IMR-90 (cell line): Measurements from ENCODE around the gene CDH2. TPM values are rescaled to one million over a fixed set of nuclear protein-coding genes. Genes with fewer than 3 reads are reported as not detected.
A peak's percentile ranks its signal among the peaks of the same experiment; 100 is the strongest.

Source experiments
- ATAC-seq: fragments of 200-7000 bp; cut with Tn5 transposase; 2 replicates; pipeline ENCODE4 v1.9.1; 2020; ENCODE audit warnings: low read depth, mild to moderate bottlenecking, moderate library complexity
- BruUV-seq: library from RNA; stranded (reverse); fragments of 400-500 nt; replicated peaks from 2 replicates; lab custom pipeline; 2021; lab: Mats Ljungman, UMichigan
- CTCF ChIA-PET: fragments of 300-600 bp; formaldehyde crosslinking; extraction: SDS; loops from one replicate; lab custom pipeline; 2021; ENCODE audit warnings: antibody characterized with exemption; lab: Yijun Ruan, JAX
- POLR2A ChIA-PET: fragments of 300-600 bp; sonication (Branson Sonifier 250); formaldehyde crosslinking; loops from one replicate; lab custom pipeline; 2022; ENCODE audit warnings: antibody characterized with exemption; ENCODE audit not compliant: unreplicated experiment; lab: Charles Lee
- DNase-seq: peaks from one replicate; pipeline ENCODE4 v3.0.0; 2013
- H2AFZ ChIP-seq: replicated peaks from 2 replicates; pipeline ENCODE3; 2013; ENCODE audit warnings: low read length, mild to moderate bottlenecking; ENCODE audit not compliant: poor library complexity
- H2AK5ac ChIP-seq: 2 replicates; pipeline ENCODE4 v1.6.1; 2013; ENCODE audit warnings: low read depth, low read length, inconsistent platforms
- H2AK9ac ChIP-seq: replicated peaks from 2 replicates; pipeline ENCODE3; 2013; ENCODE audit warnings: mild to moderate bottlenecking, low read depth, low read length, moderate library complexity; ENCODE audit not compliant: poor library complexity
- H2BK120ac ChIP-seq: 2 replicates; pipeline ENCODE4 v1.6.1; 2013; ENCODE audit warnings: low read depth, low read length, inconsistent platforms
- H2BK15ac ChIP-seq: 3 replicates; pipeline ENCODE4 v1.6.1; 2013; ENCODE audit warnings: low read depth, low read length, inconsistent platforms
- H2BK20ac ChIP-seq: 2 replicates; pipeline ENCODE4 v1.6.1; 2013; ENCODE audit warnings: low read depth, mild to moderate bottlenecking, inconsistent platforms, low read length, moderate library complexity
- H2BK5ac ChIP-seq: 2 replicates; pipeline ENCODE4 v1.6.1; 2013; ENCODE audit warnings: mild to moderate bottlenecking, low read depth, low read length, inconsistent platforms; ENCODE audit not compliant: poor library complexity, severe bottlenecking
- H3K14ac ChIP-seq: replicated peaks from 2 replicates; pipeline ENCODE4 v1.6.1; 2013; ENCODE audit warnings: low read depth, low read length, inconsistent platforms
- H3K18ac ChIP-seq: 2 replicates; pipeline ENCODE4 v1.6.1; 2013; ENCODE audit warnings: low read depth, low read length, control low read depth
- H3K23ac ChIP-seq: 2 replicates; pipeline ENCODE4 v1.6.1; 2013; ENCODE audit warnings: low read depth, low read length, inconsistent platforms
- H3K27ac ChIP-seq: 2 replicates; pipeline ENCODE4 v1.5.1; 2013; ENCODE audit warnings: mild to moderate bottlenecking, control low read depth, low read length; ENCODE audit not compliant: insufficient read depth
- H3K27me3 ChIP-seq: 2 replicates; pipeline ENCODE4 v1.6.1; 2013; ENCODE audit warnings: low read length; ENCODE audit not compliant: control insufficient read depth, insufficient read depth
- H3K36me3 ChIP-seq: 2 replicates; pipeline ENCODE4 v1.6.1; 2013; ENCODE audit warnings: low read length, mixed read lengths; ENCODE audit not compliant: control insufficient read depth, insufficient read depth
- H3K4ac ChIP-seq: 2 replicates; pipeline ENCODE4 v1.6.1; 2013; ENCODE audit warnings: low read depth, low read length, inconsistent platforms
- H3K4me1 ChIP-seq: 2 replicates; pipeline ENCODE4 v1.6.1; 2013; ENCODE audit warnings: low read length, mixed read lengths; ENCODE audit not compliant: control insufficient read depth, insufficient read depth
- H3K4me2 ChIP-seq: 2 replicates; pipeline ENCODE4 v1.6.1; 2013; ENCODE audit warnings: low read depth, mild to moderate bottlenecking, control low read depth, low read length, moderate library complexity
- H3K4me3 ChIP-seq: 2 replicates; pipeline ENCODE4 v1.5.1; 2013; ENCODE audit warnings: low read depth, mild to moderate bottlenecking, control low read depth, low read length, moderate library complexity; ENCODE audit not compliant: insufficient read depth
- H3K56ac ChIP-seq: 2 replicates; pipeline ENCODE4 v1.6.1; 2013; ENCODE audit warnings: low read length, inconsistent platforms; ENCODE audit not compliant: insufficient read depth; ENCODE audit errors: extremely low read depth
- H3K79me1 ChIP-seq, 2 experiments: 2 replicates each; pipeline ENCODE4 v1.6.1; 2013; ENCODE audit warnings: low read length in 2 of 2, inconsistent platforms in 1 of 2, low read depth in 1 of 2
- H3K9ac ChIP-seq: 2 replicates; pipeline ENCODE4 v1.6.1; 2013; ENCODE audit warnings: low read depth, low read length, control low read depth
- H3K9me1 ChIP-seq: 2 replicates; pipeline ENCODE4 v1.6.1; 2013; ENCODE audit warnings: low read length, inconsistent platforms; ENCODE audit not compliant: insufficient read depth
- H3K9me3 ChIP-seq: 2 replicates; pipeline ENCODE4 v1.6.1; 2013; ENCODE audit warnings: low read length; ENCODE audit not compliant: control insufficient read depth, insufficient read depth
- H4K20me1 ChIP-seq: 2 replicates; pipeline ENCODE4 v1.6.1; 2013; ENCODE audit warnings: low read length, inconsistent platforms; ENCODE audit not compliant: insufficient read depth
- H4K5ac ChIP-seq: 2 replicates; pipeline ENCODE4 v1.6.1; 2013; ENCODE audit warnings: mild to moderate bottlenecking, low read depth, low read length, control low read depth
- H4K8ac ChIP-seq, 2 experiments: 2 replicates each; pipeline ENCODE4 v1.6.1; 2013; ENCODE audit warnings: low read depth in 2 of 2, low read length in 2 of 2, control low read depth in 1 of 2, inconsistent platforms in 1 of 2
- H4K91ac ChIP-seq: 2 replicates; pipeline ENCODE4 v1.6.1; 2013; ENCODE audit warnings: low read depth, low read length, inconsistent platforms; ENCODE audit not compliant: insufficient read depth
- BHLHE40 ChIP-seq: fragments of 150-350 bp; IDR thresholded peaks from 2 replicates; pipeline ENCODE4 v1.6.1; 2016; ENCODE audit warnings: mild to moderate bottlenecking, low read depth, low read length
- CEBPB ChIP-seq: IDR thresholded peaks from 2 replicates; pipeline ENCODE4 v1.6.1; 2012; ENCODE audit warnings: low read depth, low read length, improper control_type of control experiment
- CTCF ChIP-seq: conservative IDR thresholded peaks from 2 replicates; pipeline ENCODE4 v1.5.1; 2012; ENCODE audit warnings: mild to moderate bottlenecking, low read depth, low read length, improper control_type of control experiment
- FOS ChIP-seq: fragments of 150-350 bp; IDR thresholded peaks from 2 replicates; pipeline ENCODE4 v1.6.1; 2016; ENCODE audit warnings: low read depth, low read length
- NFE2L2 ChIP-seq: fragments of 150-350 bp; IDR thresholded peaks from 2 replicates; pipeline ENCODE4 v1.6.1; 2016; ENCODE audit warnings: low read depth, mild to moderate bottlenecking, low read length
- RAD21 ChIP-seq: IDR thresholded peaks from 2 replicates; pipeline ENCODE4 v1.6.1; 2012; ENCODE audit warnings: low read length, improper control_type of control experiment
- WGBS, 2 experiments: methylation state at CpG; one replicate each; pipeline versions ENCODE4 v1.1.5 to v1.1.7; 2013; ENCODE audit warnings: missing lambda C conversion rate in 2 of 2; ENCODE audit not compliant: insufficient read length in 1 of 2; ENCODE audit errors: extremely low coverage in 2 of 2; 5-methylcytosine and 5-hydroxymethylcytosine counted together
- dilution Hi-C: fragments of 300-500 bp; cut with HindIII; formaldehyde crosslinking; loops from one replicate; pipeline ENCODE4 v1.14.3; 2018; ENCODE audit warnings: low sequenced_read_pairs; ENCODE audit not compliant: unreplicated experiment
- in situ Hi-C: fragments of 300-500 bp; cut with MboI; formaldehyde crosslinking; loops from 3 replicates; pipeline ENCODE4 v1.14.3; 2019; ENCODE audit warnings: low sequenced_read_pairs, inconsistent platforms, mixed read lengths
- intact Hi-C: fragments of 100-400 bp; cut with micrococcal nuclease; formaldehyde crosslinking; loops from 2 replicates; pipeline ENCODE4 v1.10.0; 2022
- polyA plus RNA-seq, 3 experiments: library from polyadenylated mRNA; depleted of rRNA; stranded (reverse); fragments of >200 nt; gene quantifications; 2 replicates each; pipeline ENCODE4 v1.2.3, GENCODE V29; 2012; ENCODE audit warnings: low replicate concordance in 1 of 3
- total RNA-seq: library from RNA; depleted of rRNA; stranded (reverse); fragments of >200 nt; gene quantifications from 2 replicates; pipeline ENCODE4 v1.2.3, GENCODE V29; 2012

The CDH2 gene
- total and polyA plus RNA-seq, 2 of the 4 experiments (the other 2 are of a cell fraction) = 55.6 to 111 TPM

- H2BK120ac ChIP-seq = no peak overlapping the region
- peak overlapping the region; percentile 27; the same call in 1 of the 2 replicates for H3K4me2 ChIP-seq
- H3K27ac ChIP-seq = no peak overlapping the region
- H2BK5ac ChIP-seq = peak overlapping the region; percentile 8
- H2AK5ac ChIP-seq = no peak overlapping the region
- no peaks in the 10 kb centered on the region for H3K9me3 ChIP-seq
- H3K9me1 ChIP-seq = no peaks in the 10 kb centered on the region
- no peak overlapping the region for H4K5ac ChIP-seq
- DNase-seq = peak; percentile 89
- no peaks in the 10 kb centered on the region for H3K27me3 ChIP-seq
- no peak overlapping the region for H4K91ac ChIP-seq
- CTCF ChIA-PET = no interaction called here
- H3K4ac ChIP-seq = no peak overlapping the region
- peak overlapping the region; percentile 40; the same call in 1 of the 2 replicates for H3K14ac ChIP-seq
- peak; percentile 24; the same call in 1 of the 2 replicates for TF ChIP-seq BHLHE40
- peak; percentile 34; the same call in 1 of the 2 replicates for TF ChIP-seq CEBPB
- 0 out of 2 replicates have a peak, but pooled peaks have one; percentile 9 for TF ChIP-seq RAD21
- no peak for TF ChIP-seq NFE2L2
- peak; percentile 39 for TF ChIP-seq FOS
- TF ChIP-seq CTCF = no peak
- no peak overlapping the region for H2AFZ ChIP-seq
- peaks cover 4% of the 10 kb centered on the region in 2 experiments; a peak in 2 of 4 replicates for H3K79me1 ChIP-seq
- H3K23ac ChIP-seq = no peak overlapping the region
- H4K20me1 ChIP-seq = no peaks in the 10 kb centered on the region
- peaks cover 3% of the 10 kb centered on the region for H3K4me1 ChIP-seq
- peak; percentile 95 for ATAC-seq
- dilution Hi-C loops (no loop called here), intact Hi-C loops (loop anchor here (10.0 kb wide), 1 partner anchor 221 kb away; the partner anchor contains the start of gene CDH2), in situ Hi-C loops (no loop called here)
- peaks cover 3% of the 10 kb centered on the region; the same call in 1 of the 2 replicates for H3K36me3 ChIP-seq
- H3K4me3 ChIP-seq = no peak overlapping the region
- H3K9ac ChIP-seq = no peak overlapping the region
- POLR2A ChIA-PET = no interaction called here
- H3K18ac ChIP-seq = no peak overlapping the region
- WGBS, 2 experiments = no CpG with 5 or more reads among the region's 3 CpGs
- H3K56ac ChIP-seq = no peak overlapping the region
- no peak overlapping the region for H4K8ac ChIP-seq
- no TSS peak for BruUV-seq
- no peak overlapping the region for H2AK9ac ChIP-seq
- H2BK15ac ChIP-seq = no peak overlapping the region
- H2BK20ac ChIP-seq = no peak overlapping the region
Measured at GRCh38 chr18:27954226-27954625, 222.7 kb downstream of the CDH2 start.
